ENCODE data around the gene LAMC3. TPM values are rescaled to one million over a fixed set of nuclear protein-coding genes. Genes with fewer than 3 reads are reported as not detected.
A peak's percentile ranks its signal among the peaks of the same experiment; 100 is the strongest.

The LAMC3 gene
- total RNA-seq, 2 donors from 2014 or later: 3.9 to 16.8 TPM

DNA sequence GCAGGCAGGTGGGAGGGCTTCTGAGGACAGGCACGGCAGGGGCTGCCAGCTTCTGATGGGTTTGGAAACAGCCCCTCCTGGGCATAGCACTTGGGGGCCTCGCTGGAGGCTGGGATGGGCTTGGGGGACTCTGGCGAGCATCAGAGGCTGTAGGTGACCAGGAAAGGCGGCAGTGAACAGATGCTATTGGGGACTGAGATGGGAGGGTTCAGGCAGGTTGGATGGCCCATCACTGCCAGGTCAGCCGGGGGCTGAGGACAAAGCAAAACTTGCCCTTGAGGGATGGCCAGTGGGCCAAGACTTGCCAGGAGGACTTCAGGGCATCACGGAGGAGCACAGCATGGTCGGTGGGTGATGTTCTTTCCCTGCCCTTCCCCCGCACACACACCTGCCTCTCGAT lies 94.0 kb downstream of the LAMC3 start:
- Histone ChIP-seq H3K4me3 (no peak overlapping the region), H3K4me1 (no peaks in the 10 kb centered on the region), H3K36me3 (replicated peaks in 1 of 2; ENCODE audit: insufficient read depth in 1 of 2, low read depth in 2 of 2) (no peaks in the 10 kb centered on the region), H3K27ac (no peak overlapping the region), H3K9me3 (no peaks in the 10 kb centered on the region), H3K27me3 (no peaks in the 10 kb centered on the region)
- intact Hi-C loops (cut with DNase I): no loop called here
- TF ChIP-seq, protein P1, sequence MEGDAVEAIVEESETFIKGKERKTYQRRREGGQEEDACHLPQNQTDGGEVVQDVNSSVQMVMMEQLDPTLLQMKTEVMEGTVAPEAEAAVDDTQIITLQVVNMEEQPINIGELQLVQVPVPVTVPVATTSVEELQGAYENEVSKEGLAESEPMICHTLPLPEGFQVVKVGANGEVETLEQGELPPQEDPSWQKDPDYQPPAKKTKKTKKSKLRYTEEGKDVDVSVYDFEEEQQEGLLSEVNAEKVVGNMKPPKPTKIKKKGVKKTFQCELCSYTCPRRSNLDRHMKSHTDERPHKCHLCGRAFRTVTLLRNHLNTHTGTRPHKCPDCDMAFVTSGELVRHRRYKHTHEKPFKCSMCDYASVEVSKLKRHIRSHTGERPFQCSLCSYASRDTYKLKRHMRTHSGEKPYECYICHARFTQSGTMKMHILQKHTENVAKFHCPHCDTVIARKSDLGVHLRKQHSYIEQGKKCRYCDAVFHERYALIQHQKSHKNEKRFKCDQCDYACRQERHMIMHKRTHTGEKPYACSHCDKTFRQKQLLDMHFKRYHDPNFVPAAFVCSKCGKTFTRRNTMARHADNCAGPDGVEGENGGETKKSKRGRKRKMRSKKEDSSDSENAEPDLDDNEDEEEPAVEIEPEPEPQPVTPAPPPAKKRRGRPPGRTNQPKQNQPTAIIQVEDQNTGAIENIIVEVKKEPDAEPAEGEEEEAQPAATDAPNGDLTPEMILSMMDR (IDR thresholded peaks at IDR 0.05): no peak
- no peak for TF ChIP-seq POLR2A (IDR thresholded peaks at IDR 0.05)
- 76 to 77% methylated on average over 8 to 9 of the region's 9 CpGs for WGBS, 2 donors
- DNase-seq (no peak), ATAC-seq (no peak)

DNA sequence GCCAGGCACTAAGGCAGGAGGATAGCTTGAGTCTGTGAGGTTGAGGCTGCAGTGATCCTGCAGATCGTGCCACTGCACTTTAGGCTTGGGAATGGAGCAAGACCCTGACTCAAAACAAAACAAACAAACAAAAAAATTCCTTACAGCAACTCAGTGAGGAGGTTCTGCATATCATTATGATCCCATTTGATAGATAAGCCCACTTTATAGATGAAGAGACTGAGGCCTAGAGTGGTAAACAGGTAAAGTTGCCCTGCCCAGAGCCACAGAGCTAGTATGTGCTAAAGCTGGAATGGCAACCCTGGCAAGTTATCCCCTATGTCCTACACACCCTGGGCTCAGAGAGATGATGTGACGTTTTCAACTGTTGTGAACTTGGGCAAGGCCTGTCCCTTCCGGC lies 94.6 kb downstream of the LAMC3 start:
- no peak for ATAC-seq
- Histone ChIP-seq H3K4me1 (no peaks in the 10 kb centered on the region), H3K27me3 (no peaks in the 10 kb centered on the region), H3K27ac (no peak overlapping the region), H3K9me3 (no peaks in the 10 kb centered on the region), H3K4me3 (no peak overlapping the region), H3K36me3 (replicated peaks in 1 of 2; ENCODE audit: insufficient read depth in 1 of 2, low read depth in 2 of 2) (no peaks in the 10 kb centered on the region)
- no peak for DNase-seq
- TF ChIP-seq, protein P1 (IDR thresholded peaks at IDR 0.05): no peak
- no peak for TF ChIP-seq POLR2A (IDR thresholded peaks at IDR 0.05)
- intact Hi-C loops (cut with DNase I): no loop called here
- 87 to 100% methylated on average over 3 of the region's 3 CpGs for WGBS, 2 donors

DNA sequence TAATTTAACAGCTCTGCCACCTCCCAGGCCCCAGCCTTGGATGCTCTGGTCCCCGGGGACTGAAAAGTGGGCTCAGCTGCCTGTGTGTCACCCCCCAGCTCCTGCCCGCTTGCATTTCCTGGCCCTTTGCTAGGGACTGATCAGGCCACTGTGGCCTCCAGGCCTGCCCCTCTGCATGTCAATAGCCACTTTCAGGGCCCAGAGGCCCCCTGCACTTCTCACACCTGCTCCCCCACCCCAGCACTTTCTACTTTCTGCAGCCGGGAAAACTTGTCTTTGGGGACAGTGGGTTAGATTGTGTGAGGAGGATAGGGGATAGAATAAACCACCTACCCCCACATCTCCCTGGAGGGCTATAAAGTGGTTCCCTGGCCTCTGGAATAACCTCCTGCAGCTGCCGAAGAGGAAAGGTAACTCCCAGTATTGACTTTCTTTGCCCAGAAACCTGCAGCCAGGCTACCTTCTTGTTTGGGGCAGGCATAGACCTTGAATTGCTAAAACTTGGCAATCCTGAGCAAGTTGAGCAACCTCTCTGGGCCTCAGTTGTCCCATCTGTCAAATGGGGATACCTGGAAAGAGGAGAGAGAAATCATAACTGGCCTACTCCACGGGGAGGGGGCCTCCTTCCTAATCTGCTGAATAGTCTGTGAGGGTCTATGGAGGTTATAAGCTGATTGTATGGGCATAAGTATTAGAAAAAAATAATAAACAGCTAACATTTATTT lies 95.2 kb downstream of the LAMC3 start:
- H3K27ac ChIP-seq: no peak overlapping the region
- ATAC-seq (no peak), DNase-seq (no peak)
- H3K4me3 ChIP-seq: no peak overlapping the region
- 73 to 75% methylated on average over 4 of the region's 5 CpGs for WGBS, 2 donors
- no peaks in the 10 kb centered on the region for H3K4me1 ChIP-seq
- no peaks in the 10 kb centered on the region for H3K36me3 ChIP-seq (replicated peaks in 1 of 2; ENCODE audit: insufficient read depth in 1 of 2, low read depth in 2 of 2)
- H3K27me3 ChIP-seq: no peaks in the 10 kb centered on the region
- TF ChIP-seq POLR2A (IDR thresholded peaks at IDR 0.05): no peak
- TF ChIP-seq, protein P1 (IDR thresholded peaks at IDR 0.05): no peak
- H3K9me3 ChIP-seq: no peaks in the 10 kb centered on the region
- intact Hi-C loops (cut with DNase I): no loop called here

DNA sequence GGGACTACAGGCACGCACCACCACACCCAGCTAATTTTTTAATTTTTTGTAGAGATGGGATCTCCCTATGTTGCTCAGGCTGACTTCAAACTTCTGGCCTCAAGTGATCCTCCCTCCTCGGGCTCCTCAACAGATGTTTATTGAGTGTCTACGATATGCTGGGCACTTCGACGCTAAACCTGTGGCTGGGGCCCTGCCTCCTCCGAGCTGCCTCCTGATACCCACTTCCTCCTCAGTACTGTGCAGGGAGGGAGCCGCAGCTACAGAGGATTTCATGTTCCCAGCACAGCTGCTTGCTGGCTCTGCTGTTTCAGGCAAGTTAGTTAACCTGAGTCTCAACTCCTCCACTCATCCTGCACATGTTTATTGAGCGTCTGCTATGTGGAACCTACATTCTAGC lies 97.0 kb downstream of the LAMC3 start:
- 89 to 93% methylated on average over 8 of the region's 8 CpGs for WGBS, 2 donors
- DNase-seq (no peak), ATAC-seq (no peak)
- H3K4me1 ChIP-seq: no peaks in the 10 kb centered on the region
- TF ChIP-seq, protein P1 (IDR thresholded peaks at IDR 0.05): no peak
- no peak for TF ChIP-seq POLR2A (IDR thresholded peaks at IDR 0.05)
- no peaks in the 10 kb centered on the region for H3K9me3 ChIP-seq
- no peaks in the 10 kb centered on the region for H3K27me3 ChIP-seq
- no peaks in the 10 kb centered on the region for H3K36me3 ChIP-seq (replicated peaks in 1 of 2; ENCODE audit: insufficient read depth in 1 of 2, low read depth in 2 of 2)
- intact Hi-C loops (cut with DNase I): no loop called here
- no peak overlapping the region for H3K27ac ChIP-seq
- no peak overlapping the region for H3K4me3 ChIP-seq

DNA sequence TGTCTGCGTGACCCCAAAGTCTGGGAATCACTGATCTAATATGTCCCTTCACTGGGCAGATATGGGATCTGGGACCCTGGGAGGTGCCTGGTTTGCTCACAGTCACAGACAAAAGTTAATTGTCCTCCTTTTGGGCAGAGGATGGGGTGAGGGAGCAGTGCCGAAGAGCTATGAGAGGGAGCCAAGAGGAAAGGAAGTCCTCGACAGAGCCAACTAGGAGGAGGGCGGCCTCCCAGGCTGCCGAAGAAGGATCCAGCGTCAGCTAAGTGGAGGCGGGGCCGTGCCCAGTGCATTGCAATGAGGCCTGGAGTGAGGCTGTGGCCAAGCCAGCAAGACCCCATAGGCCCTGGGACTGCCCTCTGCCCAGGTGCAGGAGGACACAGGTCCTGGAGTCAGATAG lies 98.8 kb downstream of the LAMC3 start:
- no peak overlapping the region for H3K4me3 ChIP-seq
- DNase-seq (no peak), ATAC-seq (peak; percentile 33)
- no peaks in the 10 kb centered on the region for H3K36me3 ChIP-seq (replicated peaks in 1 of 2; ENCODE audit: insufficient read depth in 1 of 2, low read depth in 2 of 2)
- H3K9me3 ChIP-seq: no peaks in the 10 kb centered on the region
- H3K27me3 ChIP-seq: no peaks in the 10 kb centered on the region
- WGBS, 2 donors: 57 to 81% methylated on average over 8 of the region's 8 CpGs
- TF ChIP-seq, protein P1 (IDR thresholded peaks at IDR 0.05): no peak
- TF ChIP-seq POLR2A (IDR thresholded peaks at IDR 0.05): no peak
- H3K27ac ChIP-seq: no peak overlapping the region
- intact Hi-C loops (cut with DNase I): no loop called here
- no peaks in the 10 kb centered on the region for H3K4me1 ChIP-seq
